Measurements from ENCODE around the gene ADGRG1. TPM values are rescaled to one million over a fixed set of nuclear protein-coding genes. Genes with fewer than 3 reads are reported as not detected.

ADGRG1 gene
- polyA plus RNA-seq, 1 donor: 102 TPM

GRCh38 chr16:57661936-57662906 is 33.8 kb downstream of the ADGRG1 start:
- no peak for DNase-seq

GRCh38 chr16:57663436-57663835 is 35.0 kb downstream of the ADGRG1 start:
- Histone ChIP-seq H3K4me3 (ENCODE audit: low read length) (no peak overlapping the region), H3K4me1 (ENCODE audit: control insufficient read depth, insufficient read depth, low read length) (no peaks in the 10 kb centered on the region), H3K9me3 (ENCODE audit: control insufficient read depth, low read depth, low read length) (no peaks in the 10 kb centered on the region), H3K36me3 (ENCODE audit: control insufficient read depth, insufficient read depth, low read length) (peaks cover 65% of the 10 kb centered on the region), H3K27me3 (ENCODE audit: control insufficient read depth, insufficient read depth, low read length) (no peaks in the 10 kb centered on the region), H3K27ac (ENCODE audit: low read length) (no peak overlapping the region)
- DNase-seq: no peak
- no CpG with 5 or more reads among the region's 21 CpGs for WGBS (ENCODE audit: insufficient coverage, low lambda C conversion rate)

More at GRCh38 chr16:57661936-57662906, 33.8 kb downstream of the ADGRG1 start:
- Histone ChIP-seq H3K36me3 (ENCODE audit: control insufficient read depth, insufficient read depth, low read length) (peaks cover 74% of the 10 kb centered on the region), H3K9me3 (ENCODE audit: control insufficient read depth, low read depth, low read length) (no peaks in the 10 kb centered on the region), H3K27me3 (ENCODE audit: control insufficient read depth, insufficient read depth, low read length) (no peaks in the 10 kb centered on the region), H3K4me1 (ENCODE audit: control insufficient read depth, insufficient read depth, low read length) (no peaks in the 10 kb centered on the region), H3K4me3 (ENCODE audit: low read length) (no peak overlapping the region), H3K27ac (ENCODE audit: low read length) (no peak overlapping the region)
- WGBS (ENCODE audit: insufficient coverage, low lambda C conversion rate): no CpG with 5 or more reads among the region's 20 CpGs

- peaks cover 58% of the 10 kb centered on the region for H3K36me3 ChIP-seq (ENCODE audit: control insufficient read depth, insufficient read depth, low read length)
- H3K27me3 ChIP-seq (ENCODE audit: control insufficient read depth, insufficient read depth, low read length): no peaks in the 10 kb centered on the region
- H3K4me3 ChIP-seq (ENCODE audit: low read length): no peak overlapping the region
- H3K9me3 ChIP-seq (ENCODE audit: control insufficient read depth, low read depth, low read length): no peaks in the 10 kb centered on the region
- DNase-seq: no peak
- WGBS (ENCODE audit: insufficient coverage, low lambda C conversion rate): no CpG with 5 or more reads among the region's 15 CpGs
- no peaks in the 10 kb centered on the region for H3K4me1 ChIP-seq (ENCODE audit: control insufficient read depth, insufficient read depth, low read length)
- H3K27ac ChIP-seq (ENCODE audit: low read length): no peak overlapping the region
Measured at GRCh38 chr16:57663917-57664661, 35.7 kb downstream of the ADGRG1 start.

GRCh38 chr16:57664662-57665025 is 36.2 kb downstream of the ADGRG1 start:
- H3K9me3 ChIP-seq (ENCODE audit: control insufficient read depth, low read depth, low read length): no peaks in the 10 kb centered on the region
- no CpG with 5 or more reads among the region's 6 CpGs for WGBS (ENCODE audit: insufficient coverage, low lambda C conversion rate)
- no peak overlapping the region for H3K27ac ChIP-seq (ENCODE audit: low read length)
- H3K4me3 ChIP-seq (ENCODE audit: low read length): no peak overlapping the region
- DNase-seq: no peak
- peaks cover 53% of the 10 kb centered on the region for H3K36me3 ChIP-seq (ENCODE audit: control insufficient read depth, insufficient read depth, low read length)
- H3K4me1 ChIP-seq (ENCODE audit: control insufficient read depth, insufficient read depth, low read length): no peaks in the 10 kb centered on the region
- H3K27me3 ChIP-seq (ENCODE audit: control insufficient read depth, insufficient read depth, low read length): no peaks in the 10 kb centered on the region

- Histone ChIP-seq H3K27ac (ENCODE audit: low read length) (no peak overlapping the region), H3K4me3 (ENCODE audit: low read length) (no peak overlapping the region), H3K27me3 (ENCODE audit: control insufficient read depth, insufficient read depth, low read length) (no peaks in the 10 kb centered on the region), H3K4me1 (ENCODE audit: control insufficient read depth, insufficient read depth, low read length) (no peaks in the 10 kb centered on the region), H3K36me3 (ENCODE audit: control insufficient read depth, insufficient read depth, low read length) (peaks cover 44% of the 10 kb centered on the region), H3K9me3 (ENCODE audit: control insufficient read depth, low read depth, low read length) (no peaks in the 10 kb centered on the region)
- no CpG with 5 or more reads among the region's 4 CpGs for WGBS (ENCODE audit: insufficient coverage, low lambda C conversion rate)
- no peak for DNase-seq
Measured at GRCh38 chr16:57665541-57665940, 37.1 kb downstream of the ADGRG1 start.

GRCh38 chr16:57666353-57667047 is 38.1 kb downstream of the ADGRG1 start:
- H3K27me3 ChIP-seq (ENCODE audit: control insufficient read depth, insufficient read depth, low read length): no peaks in the 10 kb centered on the region
- no peak for DNase-seq
- H3K4me1 ChIP-seq (ENCODE audit: control insufficient read depth, insufficient read depth, low read length): no peaks in the 10 kb centered on the region
- H3K27ac ChIP-seq (ENCODE audit: low read length): no peak overlapping the region
- peaks cover 36% of the 10 kb centered on the region for H3K36me3 ChIP-seq (ENCODE audit: control insufficient read depth, insufficient read depth, low read length)
- H3K4me3 ChIP-seq (ENCODE audit: low read length): no peak overlapping the region
- no peaks in the 10 kb centered on the region for H3K9me3 ChIP-seq (ENCODE audit: control insufficient read depth, low read depth, low read length)
- no CpG with 5 or more reads among the region's 11 CpGs for WGBS (ENCODE audit: insufficient coverage, low lambda C conversion rate)

GRCh38 chr16:57667048-57667525 is 38.7 kb downstream of the ADGRG1 start:
- no CpG with 5 or more reads among the region's 5 CpGs for WGBS (ENCODE audit: insufficient coverage, low lambda C conversion rate)
- no peak overlapping the region for H3K4me3 ChIP-seq (ENCODE audit: low read length)
- no peaks in the 10 kb centered on the region for H3K4me1 ChIP-seq (ENCODE audit: control insufficient read depth, insufficient read depth, low read length)
- no peaks in the 10 kb centered on the region for H3K9me3 ChIP-seq (ENCODE audit: control insufficient read depth, low read depth, low read length)
- no peak for DNase-seq
- no peak overlapping the region for H3K27ac ChIP-seq (ENCODE audit: low read length)
- H3K27me3 ChIP-seq (ENCODE audit: control insufficient read depth, insufficient read depth, low read length): no peaks in the 10 kb centered on the region
- H3K36me3 ChIP-seq (ENCODE audit: control insufficient read depth, insufficient read depth, low read length): peaks cover 30% of the 10 kb centered on the region

- H3K4me3 ChIP-seq (ENCODE audit: low read length): no peak overlapping the region
- peaks cover 24% of the 10 kb centered on the region for H3K36me3 ChIP-seq (ENCODE audit: control insufficient read depth, insufficient read depth, low read length)
- no CpG with 5 or more reads among the region's 17 CpGs for WGBS (ENCODE audit: insufficient coverage, low lambda C conversion rate)
- no peak for DNase-seq
- H3K27ac ChIP-seq (ENCODE audit: low read length): no peak overlapping the region
- H3K9me3 ChIP-seq (ENCODE audit: control insufficient read depth, low read depth, low read length): no peaks in the 10 kb centered on the region
- H3K27me3 ChIP-seq (ENCODE audit: control insufficient read depth, insufficient read depth, low read length): no peaks in the 10 kb centered on the region
- no peaks in the 10 kb centered on the region for H3K4me1 ChIP-seq (ENCODE audit: control insufficient read depth, insufficient read depth, low read length)
Measured at GRCh38 chr16:57667526-57668262, 39.3 kb downstream of the ADGRG1 start.

- DNase-seq: no peak
- no peaks in the 10 kb centered on the region for H3K4me1 ChIP-seq (ENCODE audit: control insufficient read depth, insufficient read depth, low read length)
- WGBS (ENCODE audit: insufficient coverage, low lambda C conversion rate): no CpG with 5 or more reads among the region's 11 CpGs
- H3K36me3 ChIP-seq (ENCODE audit: control insufficient read depth, insufficient read depth, low read length): peaks cover 20% of the 10 kb centered on the region
- H3K9me3 ChIP-seq (ENCODE audit: control insufficient read depth, low read depth, low read length): no peaks in the 10 kb centered on the region
- H3K27ac ChIP-seq (ENCODE audit: low read length): no peak within 1 kb of the TSS
- no peaks in the 10 kb centered on the region for H3K27me3 ChIP-seq (ENCODE audit: control insufficient read depth, insufficient read depth, low read length)
- no peak within 1 kb of the TSS for H3K4me3 ChIP-seq (ENCODE audit: low read length)
Measured at GRCh38 chr16:57668263-57668571, 39.8 kb downstream of the ADGRG1 start, which contains the start of gene ADGRG3. Gene ADGRG3 (plus strand): TSS chr16:57668306. CDS start chr16:57668348, 42 bp downstream.

Data from large intestine (tissue), 3 donors.